T-helper 1 cell treated with Interleukin-12 subunit alpha and Interleukin-12 subunit beta and Interleukin-4 antibody, amounts not matched to agents 30 ng/mL and 1 ng/mL, for 36 hours (primary cell): ENCODE measurements around the gene KPNA6. TPM values are rescaled to one million over a fixed set of nuclear protein-coding genes. Genes with fewer than 3 reads are reported as not detected.
"Not testable (repeated sequence)": the region's sequence is repeated elsewhere in the genome, so short reads cannot be mapped to it uniquely, and the experiment has no call there.

Experiments used
- intact Hi-C: fragments of 100-400 bp; cut with micrococcal nuclease; formaldehyde crosslinking; loops from one replicate; pipeline ENCODE4 v1.15.1; 2024
- total RNA-seq: library from RNA; stranded (reverse); gene quantifications from 2 replicates; pipeline ENCODE4 v1.2.3, GENCODE V29; 2022

Gene KPNA6
- 72.7 and 73.6 TPM in 2 replicates for total RNA-seq

DNA sequence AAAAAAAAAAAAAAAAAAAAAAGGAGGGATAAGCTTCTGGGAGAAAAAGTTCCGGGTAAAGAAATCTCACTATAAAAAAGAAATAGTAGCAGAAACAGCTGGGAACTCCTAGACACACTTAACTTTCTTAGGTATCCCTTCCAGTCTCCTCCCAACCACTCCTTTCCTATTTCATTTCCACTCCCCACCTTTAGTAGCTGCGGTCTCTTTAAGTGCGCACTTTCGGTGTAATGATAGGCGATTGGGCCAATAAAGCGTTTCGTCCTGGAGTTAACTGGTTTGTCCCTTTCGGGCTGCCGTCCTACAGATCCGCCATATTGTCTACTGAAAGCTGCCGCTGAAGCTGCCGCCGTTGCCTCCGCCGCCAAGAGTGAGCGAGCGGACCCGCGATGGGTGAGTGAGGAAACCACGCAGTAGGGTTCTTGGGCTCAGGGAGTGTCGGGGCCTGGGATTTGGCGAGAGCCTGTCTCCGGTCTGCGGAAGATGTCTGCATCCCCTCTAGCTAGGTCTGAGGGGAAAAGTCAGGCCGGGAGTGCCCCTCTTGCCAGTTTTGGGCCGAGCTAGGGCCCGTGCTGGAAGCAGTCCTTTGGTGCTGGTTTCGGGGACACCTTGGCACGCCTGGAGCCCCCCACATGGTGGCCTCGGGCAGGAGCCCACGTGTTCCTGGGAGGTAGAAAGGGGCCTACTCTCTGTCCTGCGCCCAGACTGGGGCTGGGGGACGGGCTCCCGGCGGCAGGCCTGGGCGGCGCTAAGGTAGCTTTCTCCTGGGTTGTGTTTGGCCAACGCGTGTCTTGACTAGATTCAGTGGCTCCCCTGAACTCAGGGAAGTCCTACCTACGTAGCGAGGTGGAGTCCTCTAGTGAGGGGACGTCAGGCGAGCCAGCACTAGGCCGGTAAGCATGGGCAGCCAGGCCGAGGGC lies at the start of gene KPNA6:
TSS of gene KPNA6 (plus strand) at position 315 of the 920 bp plus-strand sequence. CDS start at position 390, 75 bp downstream.
- intact Hi-C loops: loop anchor here (1.0 to 5.0 kb wide), 11 partner anchors 36 to 464 kb away; partner anchors contain the start of genes BSDC1, EIF3I, HDAC1 and PEF1

DNA sequence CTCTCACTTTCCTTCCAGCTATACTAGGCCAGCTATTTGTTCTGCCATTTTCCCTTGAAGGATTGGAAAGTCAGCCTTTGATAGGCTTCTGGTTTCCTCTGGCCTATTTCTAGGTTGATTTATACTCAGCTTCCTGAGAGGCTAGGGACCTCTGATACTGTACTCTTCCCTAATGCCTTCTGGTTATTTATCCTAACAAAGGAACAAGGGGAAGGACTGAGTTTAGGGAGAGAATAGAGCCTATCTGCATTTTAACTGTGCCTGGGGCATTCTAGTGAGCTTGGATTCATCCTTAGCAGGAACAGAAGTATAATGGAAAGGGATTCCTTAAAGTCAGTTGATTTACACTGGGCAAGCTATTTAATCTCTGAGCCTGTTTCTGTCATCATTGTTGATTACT lies 46.9 kb upstream of the KPNA6 start:
- intact Hi-C loops: loop anchor here (5.0 kb wide), 2 partner anchors 351 to 399 kb away; no protein-coding TSS in a partner anchor

DNA sequence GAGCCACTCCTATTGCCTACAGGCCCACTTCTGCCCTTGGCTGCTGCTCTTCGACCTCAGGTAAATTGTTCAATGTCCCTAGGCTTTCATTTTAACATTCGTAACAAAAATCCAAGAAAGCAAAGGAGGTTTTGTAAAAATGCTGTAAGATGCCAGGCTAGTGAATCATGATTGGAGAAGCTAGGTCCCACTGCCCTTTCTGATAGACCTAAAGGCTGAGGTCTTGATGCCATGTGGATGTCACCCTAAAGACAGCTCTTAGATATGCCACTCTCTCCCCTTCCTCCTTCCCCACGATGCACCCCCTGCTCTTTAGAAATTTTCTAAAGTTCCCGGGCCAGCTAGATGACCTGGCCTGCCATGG lies 45.0 kb upstream of the KPNA6 start:
- intact Hi-C loops: loop anchor here (1.0 to 5.0 kb wide), 5 partner anchors 9 to 401 kb away; partner anchors contain the start of gene TMEM39B

DNA sequence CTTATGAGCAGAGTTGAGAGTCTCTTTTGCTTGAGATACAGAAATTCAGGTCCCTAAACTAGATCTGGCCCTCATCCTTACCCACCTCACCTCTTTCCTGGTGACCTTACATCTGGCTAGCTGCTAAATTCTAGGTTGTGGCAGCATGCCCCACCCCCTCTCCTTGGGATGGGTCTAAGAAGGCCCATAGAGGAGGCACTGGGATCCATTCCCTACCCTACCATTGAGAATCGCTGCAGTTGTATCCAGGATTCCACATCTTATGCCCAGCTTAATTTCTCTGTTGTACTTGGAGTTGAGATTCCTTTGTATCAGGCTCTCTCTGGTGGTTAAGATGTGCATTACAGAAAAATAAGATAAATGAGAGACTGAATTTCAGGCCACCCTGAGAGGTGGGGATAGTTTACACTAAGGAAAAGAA lies 44.6 kb upstream of the KPNA6 start:
- intact Hi-C loops: loop anchor here (1.0 to 5.0 kb wide), 5 partner anchors 9 to 401 kb away; partner anchors contain the start of gene TMEM39B

DNA sequence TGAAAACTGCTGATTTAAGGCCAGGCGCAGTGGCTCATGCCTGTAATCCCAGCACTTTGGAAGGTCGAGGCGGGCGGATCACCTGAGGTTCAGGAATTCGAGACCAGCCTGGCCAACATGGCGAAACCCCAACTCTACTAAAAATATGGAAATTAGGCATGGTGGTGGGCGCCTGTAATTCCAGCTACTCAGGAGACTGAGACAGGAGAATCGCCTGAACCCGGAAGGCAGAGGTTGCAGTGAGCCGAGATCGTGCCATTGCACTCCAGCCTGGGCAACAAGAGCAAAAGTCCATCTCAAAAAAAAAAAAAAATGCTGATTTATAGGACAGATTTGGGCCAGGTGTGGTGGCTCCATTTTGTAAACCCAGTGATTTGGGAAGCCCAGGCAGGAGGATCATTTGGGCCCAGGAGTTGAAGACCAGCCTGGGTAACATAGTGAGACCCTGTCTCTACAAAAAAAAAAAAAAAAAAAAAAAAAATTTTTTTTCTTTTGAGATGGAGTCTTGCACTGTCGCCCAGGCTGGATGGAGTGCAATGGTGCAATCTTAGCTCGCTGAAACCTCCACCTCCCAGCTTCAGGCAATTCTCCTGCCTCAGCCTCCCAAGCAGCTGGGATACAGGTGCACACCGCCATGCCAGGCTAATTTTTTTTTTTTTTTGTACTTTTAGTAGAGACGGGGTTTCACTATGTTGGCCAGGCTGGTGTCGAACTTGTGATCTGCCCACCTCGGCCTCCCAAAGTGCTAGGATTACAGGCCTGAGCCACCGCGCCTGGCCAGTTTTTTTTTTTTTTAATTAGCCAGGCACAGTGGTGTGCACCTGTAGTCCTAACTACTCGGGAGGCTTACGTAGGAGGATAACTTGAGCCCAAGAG lies 42.0 kb upstream of the KPNA6 start:
- intact Hi-C loops: not testable (repeated sequence)

DNA sequence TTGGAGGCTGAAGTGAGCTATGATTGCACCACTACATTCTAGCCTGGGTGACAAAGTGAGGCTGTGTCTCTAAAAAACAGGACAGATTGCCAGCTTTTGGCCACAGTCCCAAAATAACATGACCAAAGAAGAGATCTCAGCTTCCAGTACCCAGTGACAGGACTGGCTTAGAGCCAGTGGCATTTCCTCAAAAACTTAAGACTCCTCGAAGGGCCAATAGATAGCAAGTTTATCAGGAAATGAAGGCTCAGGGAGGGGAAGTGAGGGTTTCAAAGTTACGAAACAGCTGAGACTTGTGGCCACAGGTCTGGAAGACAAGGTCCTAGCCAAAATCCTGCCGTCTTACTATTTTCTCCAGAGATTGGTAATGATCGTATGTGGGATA lies 41.4 kb upstream of the KPNA6 start:
- intact Hi-C loops: no loop called here

DNA sequence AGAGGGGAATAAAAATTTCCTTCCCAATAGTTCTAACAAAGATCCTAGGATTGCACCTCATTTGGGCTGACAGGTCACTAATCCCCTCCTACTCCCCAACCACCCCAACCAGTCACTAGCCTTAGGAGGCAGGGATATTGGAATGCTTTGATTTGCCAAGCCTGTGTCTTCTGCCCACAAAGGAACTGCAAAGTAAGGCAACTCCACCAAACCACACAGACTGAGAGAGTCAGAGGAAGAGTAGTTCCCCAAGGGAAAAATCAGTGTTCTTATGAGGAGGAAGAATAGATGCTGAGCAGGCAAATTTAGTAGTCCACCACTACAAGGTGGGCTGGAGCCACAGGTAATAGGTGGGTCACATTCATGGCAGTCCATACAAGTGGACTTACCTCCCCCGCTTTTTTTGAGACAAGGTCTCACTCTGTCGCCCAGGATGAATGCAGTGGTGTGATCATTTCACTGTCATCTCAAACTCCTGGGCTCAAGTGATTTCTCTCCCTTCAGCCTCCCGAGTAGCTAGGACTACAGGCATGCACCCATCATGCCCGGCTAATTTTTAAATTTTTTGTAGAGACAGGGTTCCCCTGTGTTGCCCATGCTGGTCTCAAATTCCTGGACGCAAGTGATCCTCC lies 38.8 kb upstream of the KPNA6 start:
- intact Hi-C loops: no loop called here

DNA sequence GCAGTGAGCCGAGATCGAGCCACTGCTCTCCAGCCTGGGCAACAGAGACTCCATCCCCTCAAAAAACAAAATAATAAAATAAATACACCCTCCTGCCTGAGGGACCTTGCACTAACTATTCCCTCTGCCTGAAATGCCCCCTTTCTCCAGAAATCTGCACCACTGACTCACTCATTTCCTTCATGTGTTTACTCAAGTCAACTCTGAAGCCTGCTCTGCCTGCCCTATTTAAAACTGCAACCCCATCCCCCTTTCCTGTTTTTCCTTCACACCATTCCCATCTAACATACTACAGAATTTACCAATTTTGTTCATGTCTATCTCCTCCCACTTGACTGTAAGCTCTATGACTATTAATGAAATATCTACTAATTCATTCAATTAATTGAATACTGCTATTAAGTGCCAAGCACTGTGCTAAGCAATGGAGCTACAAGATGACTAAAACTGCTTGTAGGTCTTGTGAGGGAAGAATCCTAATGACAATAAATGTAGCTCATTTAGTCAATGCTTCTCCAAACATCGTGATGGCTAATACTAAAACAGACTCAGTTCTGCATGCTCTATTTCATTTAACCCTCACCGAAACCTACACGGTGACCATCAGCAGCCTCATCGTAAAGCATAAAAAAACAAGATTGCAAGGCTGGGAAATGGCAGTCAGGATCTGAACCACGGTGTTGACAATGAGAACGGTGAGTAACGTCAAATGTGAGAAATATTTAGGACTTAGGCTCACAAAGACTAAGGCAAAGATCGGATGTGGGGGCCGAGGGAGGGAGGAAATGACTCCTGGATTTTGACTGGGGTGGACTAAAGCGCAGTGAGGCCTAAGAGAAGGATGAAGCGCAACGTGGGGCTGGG lies 35.9 kb upstream of the KPNA6 start:
- intact Hi-C loops: loop anchor here (1.0 to 10.0 kb wide), 13 partner anchors 9 to 1007 kb away; partner anchors contain the start of genes ADGRB2, HDAC1, IQCC and KPNA6

DNA sequence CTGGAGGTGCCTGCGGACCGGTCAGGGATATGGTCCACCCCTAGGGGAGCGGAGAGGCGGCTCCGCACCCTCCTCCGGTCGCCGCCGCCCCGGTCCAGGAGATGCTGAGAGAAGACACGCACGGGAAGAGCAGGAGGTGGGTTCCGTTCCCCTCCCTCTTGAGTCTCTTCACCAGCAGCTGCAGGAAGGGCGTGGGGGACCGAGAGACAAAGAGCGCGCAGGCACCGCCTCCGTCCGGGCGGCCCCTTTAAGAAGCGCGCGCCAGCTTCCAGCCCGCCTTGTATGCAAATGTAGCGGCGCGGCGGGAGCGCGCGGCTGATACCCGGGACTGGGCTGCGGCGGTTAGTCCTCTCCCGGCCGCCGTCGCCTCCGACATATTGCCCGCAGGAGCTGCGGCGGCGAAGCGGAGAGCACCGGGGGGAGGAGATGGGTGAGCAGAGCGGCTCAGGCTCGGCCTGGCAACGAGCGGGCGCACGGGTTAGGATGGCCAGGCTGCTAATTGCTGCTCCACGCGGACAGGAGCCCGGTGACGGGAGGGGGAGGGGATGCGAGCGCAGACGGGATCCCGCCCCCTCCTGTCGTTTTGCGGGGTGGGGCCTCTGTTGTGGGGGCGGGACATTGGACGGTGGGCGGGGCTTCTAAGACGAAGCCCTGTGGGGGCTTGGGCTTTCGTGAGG lies 35.1 kb upstream of the KPNA6 start, which contains the start of gene TMEM39B:
TSS of gene TMEM39B (plus strand) at position 318 of the 677 bp plus-strand sequence. CDS start at position 427, 109 bp downstream.
- intact Hi-C loops: loop anchor here (1.0 to 10.0 kb wide), 21 partner anchors 9 to 1008 kb away; partner anchors contain the start of genes ADGRB2, BSDC1, CCDC28B and EIF3I

DNA sequence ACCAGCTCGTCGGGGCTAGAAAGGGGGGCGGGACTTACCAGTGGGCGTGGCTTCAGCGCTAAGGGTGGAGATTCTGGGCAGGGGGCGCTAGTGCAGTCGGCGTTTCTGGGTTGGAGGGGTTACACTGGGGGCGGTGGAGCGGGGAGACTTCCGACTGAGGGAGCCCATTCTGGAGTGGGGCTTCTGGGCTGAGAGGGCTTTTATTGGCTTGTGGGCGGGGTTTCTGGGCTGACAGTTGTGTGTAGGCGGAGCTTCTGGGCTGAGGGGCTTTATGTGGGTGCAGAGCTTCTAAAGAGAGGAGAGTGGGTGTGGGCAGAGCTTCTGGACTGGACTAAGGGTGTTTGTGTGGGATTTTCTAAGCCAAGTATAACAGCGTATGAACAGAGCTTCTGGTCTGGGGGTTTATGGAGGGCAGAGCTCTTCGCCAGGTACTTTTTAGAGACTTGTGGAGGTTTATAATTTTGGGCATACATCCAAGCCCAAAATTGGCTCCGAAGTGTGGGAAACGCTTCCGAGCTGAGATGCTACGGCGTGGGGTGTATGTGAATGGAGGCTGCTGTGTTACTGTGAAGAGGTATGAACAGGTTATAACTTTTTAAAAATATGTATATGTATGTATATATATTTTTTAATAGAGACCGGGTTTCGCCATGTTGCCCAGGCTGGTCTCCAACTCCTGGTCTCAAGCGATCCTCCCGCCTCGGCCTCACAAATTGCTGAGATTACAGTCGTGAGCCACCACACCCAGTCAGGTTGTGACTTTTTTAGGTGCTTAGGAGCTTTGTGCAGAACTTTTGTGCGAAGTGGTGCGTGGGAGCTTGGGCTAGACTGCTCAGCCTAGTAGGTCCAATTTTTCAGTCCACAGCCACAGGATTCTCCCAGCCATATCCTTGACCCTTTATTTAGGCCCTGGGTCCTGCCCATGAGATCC lies 34.3 kb upstream of the KPNA6 start:
- intact Hi-C loops: loop anchor here (1.0 to 10.0 kb wide), 14 partner anchors 60 to 1009 kb away; partner anchors contain the start of genes ADGRB2, BSDC1, CCDC28B and EIF3I

DNA sequence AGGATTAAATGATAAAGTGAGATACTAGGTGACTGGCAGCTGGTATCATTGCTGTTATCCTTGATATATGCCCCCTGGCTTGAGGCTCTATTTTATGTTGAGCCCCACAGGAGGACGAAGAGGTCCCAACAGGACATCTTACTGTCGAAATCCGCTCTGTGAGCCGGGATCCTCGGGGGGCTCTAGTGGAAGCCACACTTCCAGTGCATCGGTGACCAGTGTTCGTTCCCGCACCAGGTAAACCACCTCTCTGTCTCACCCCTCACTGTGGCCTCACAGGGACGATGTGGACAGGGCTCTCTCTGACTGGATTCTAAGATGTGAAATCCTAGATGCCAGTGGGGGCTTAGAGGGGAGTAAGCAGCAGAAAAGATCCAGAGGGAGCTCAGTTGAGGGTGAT lies 33.0 kb upstream of the KPNA6 start:
- intact Hi-C loops: loop anchor here (5.0 to 10.0 kb wide), 2 partner anchors 677 to 920 kb away; no protein-coding TSS in a partner anchor

DNA sequence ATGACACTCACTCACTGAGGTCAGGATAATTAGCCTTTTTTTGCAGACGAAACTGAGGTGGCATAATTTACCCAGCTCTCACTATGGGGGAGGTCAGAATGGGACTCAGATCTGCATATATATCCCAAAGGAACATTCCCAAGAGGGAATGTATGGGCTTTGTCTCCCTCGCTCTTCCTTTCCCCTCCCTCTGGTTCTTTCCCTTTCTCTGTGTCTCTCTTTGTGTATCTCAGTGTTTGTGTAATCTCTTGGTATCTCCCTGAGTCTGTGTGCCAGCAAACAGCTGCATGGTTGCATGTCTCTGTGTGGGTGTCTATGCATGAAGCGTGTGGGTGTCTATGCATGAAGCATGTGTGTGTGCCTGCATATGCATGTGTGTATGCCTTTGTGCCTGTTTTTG lies 30.4 kb upstream of the KPNA6 start:
- intact Hi-C loops: loop anchor here (10.0 kb wide), 1 partner anchor 923 kb away; no protein-coding TSS in a partner anchor

DNA sequence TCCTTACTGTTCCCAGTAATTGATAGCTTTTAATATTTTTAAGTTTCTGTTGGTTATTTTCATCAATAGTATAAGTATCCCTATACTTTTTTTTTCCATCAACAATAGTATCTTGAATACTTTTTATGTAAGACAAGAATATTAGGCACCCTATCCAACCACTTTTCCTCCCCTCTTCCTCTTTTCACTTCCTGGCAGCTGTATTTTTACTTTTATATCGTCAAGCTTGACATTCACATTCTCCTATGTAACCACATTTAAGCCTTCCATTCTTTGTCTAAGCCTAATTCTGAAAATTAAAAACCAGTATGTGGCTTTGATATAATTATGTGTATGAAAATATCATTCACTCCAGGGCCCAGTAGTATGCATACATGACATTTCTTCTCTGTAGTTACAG lies 25.8 kb upstream of the KPNA6 start:
- intact Hi-C loops: no loop called here

DNA sequence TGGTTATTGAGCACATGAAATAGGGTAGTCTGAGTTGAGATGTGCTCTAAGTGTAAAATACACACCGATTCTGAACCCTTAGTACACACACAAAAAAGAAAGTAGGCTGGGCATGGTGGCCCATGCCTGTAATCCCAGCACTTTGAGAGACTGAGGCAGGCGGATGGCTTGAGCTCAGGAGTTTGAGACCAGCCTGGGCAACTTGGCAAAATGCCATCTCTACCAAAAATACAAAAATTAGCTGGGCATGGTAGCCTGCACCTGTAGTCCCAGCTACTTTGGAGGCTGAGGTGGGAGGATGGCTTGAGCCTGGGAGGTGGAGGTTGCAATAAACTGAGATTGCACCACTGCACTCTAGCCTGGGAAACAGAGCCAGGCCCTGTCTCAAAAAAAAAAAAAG lies 21.5 kb upstream of the KPNA6 start:
- intact Hi-C loops: not testable (repeated sequence)

DNA sequence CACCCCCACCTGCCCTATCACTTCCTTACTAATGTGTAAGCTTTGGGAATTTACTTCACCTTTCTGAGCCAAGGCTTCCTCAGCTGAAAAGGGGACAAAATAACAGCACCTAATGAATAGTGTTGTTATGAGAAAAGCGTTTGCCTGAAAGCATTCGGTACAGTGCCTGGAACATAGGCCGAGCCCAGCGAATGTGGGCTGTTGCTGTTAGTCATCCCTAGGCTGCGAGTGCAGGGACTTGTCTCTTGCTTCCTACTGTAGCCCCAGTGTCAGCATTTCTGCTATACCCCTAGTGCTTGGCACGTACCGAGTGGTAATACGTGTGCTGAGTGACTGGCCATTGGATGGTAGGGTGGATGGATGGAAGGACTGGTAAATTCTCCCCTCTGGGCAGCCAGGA lies 16.7 kb upstream of the KPNA6 start:
- intact Hi-C loops: no loop called here

DNA sequence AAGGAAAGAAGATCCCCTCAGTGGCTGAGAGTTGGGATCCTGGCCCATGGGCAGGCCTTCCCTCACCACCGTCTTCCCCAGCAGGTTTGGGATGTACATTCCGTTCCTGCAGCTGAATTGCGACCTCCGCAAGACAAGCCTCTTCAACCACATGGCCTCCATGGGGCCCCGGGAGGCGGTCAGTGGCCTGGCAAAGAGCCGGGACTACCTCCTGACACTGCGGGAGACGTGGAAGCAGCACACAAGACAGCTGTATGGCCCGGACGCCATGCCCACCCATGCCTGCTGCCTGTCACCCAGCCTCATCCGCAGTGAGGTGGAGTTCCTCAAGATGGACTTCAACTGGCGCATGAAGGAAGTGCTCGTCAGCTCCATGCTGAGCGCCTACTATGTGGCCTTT lies 16.3 kb upstream of the KPNA6 start:
- intact Hi-C loops: no loop called here

DNA sequence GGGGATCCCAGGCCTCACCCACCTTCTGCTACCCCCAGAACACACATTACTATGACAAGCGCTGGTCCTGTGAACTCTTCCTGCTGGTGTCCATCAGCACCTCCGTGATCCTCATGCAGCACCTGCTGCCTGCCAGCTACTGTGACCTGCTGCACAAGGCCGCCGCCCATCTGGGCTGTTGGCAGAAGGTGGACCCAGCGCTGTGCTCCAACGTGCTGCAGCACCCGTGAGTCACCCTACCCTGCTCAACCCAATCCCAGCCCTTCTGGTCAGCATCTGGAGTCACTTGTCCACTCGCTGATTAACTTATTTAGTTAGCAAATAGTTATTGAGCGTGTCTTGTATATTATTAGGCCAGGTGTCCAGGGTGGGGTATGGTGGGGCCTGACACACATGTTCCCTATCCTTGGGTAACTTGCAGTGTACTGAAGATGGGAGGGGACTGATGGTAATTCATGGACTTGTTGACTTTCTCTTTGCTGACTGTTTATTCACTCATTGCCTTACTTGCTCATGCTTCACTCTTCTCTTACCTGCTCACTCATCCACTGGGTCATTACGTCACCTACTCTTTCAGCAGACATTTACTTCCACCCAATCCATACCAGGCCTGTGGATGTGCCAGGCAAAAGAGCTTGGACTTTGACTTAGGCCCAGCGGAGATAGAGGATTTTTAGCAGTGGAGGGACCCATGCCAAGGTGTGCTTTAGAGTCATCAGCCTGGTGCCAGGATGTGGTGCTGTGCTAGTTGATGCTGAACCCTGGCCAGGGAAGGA lies 12.9 kb upstream of the KPNA6 start:
- intact Hi-C loops: no loop called here
